ENCODE measurements around the gene TNIP2.
"Not testable (repeated sequence)": the region's sequence is repeated elsewhere in the genome, so short reads cannot be mapped to it uniquely, and the experiment has no call there.

TNIP2 gene

GRCh38 chr4:2743518-2744445 lies 12.4 kb downstream of the TNIP2 start:
- DNase-seq: no peak

GRCh38 chr4:2742823-2743517 lies 13.2 kb downstream of the TNIP2 start:
- DNase-seq: no peak

- DNase-seq: no peak
These were observed 13.9 kb downstream of the TNIP2 start for GRCh38 chr4:2742081-2742822.

GRCh38 chr4:2741626-2742025 lies 14.5 kb downstream of the TNIP2 start:
- DNase-seq: no peak

- DNase-seq: not testable (repeated sequence)
These were observed 17.8 kb downstream of the TNIP2 start for GRCh38 chr4:2738296-2738695.

GRCh38 chr4:2735869-2736268 lies 20.3 kb downstream of the TNIP2 start:
- no peak for DNase-seq

- DNase-seq: no peak
These were observed 21.5 kb downstream of the TNIP2 start for GRCh38 chr4:2734612-2735011.

- no peak for DNase-seq
These were observed 22.1 kb downstream of the TNIP2 start for GRCh38 chr4:2733844-2734574.

- no peak for DNase-seq
These were observed 22.9 kb downstream of the TNIP2 start for GRCh38 chr4:2733001-2733843.

- no peak for DNase-seq
These were observed 23.6 kb downstream of the TNIP2 start for GRCh38 chr4:2732526-2732925.

- DNase-seq: no peak
These were observed 24.2 kb downstream of the TNIP2 start for GRCh38 chr4:2731907-2732317.

GRCh38 chr4:2729533-2729875 lies 26.6 kb downstream of the TNIP2 start:
- no peak for DNase-seq

- no peak for DNase-seq
These were observed 27.2 kb downstream of the TNIP2 start for GRCh38 chr4:2728806-2729532.

GRCh38 chr4:2728221-2728620 lies 27.9 kb downstream of the TNIP2 start:
- no peak for DNase-seq

GRCh38 chr4:2726881-2727280 lies 29.3 kb downstream of the TNIP2 start:
- not testable (repeated sequence) for DNase-seq

- DNase-seq: no peak
These were observed 30.8 kb downstream of the TNIP2 start for GRCh38 chr4:2725380-2725779.

GRCh38 chr4:2723751-2724150 lies 32.4 kb downstream of the TNIP2 start:
- DNase-seq: no peak

GRCh38 chr4:2722033-2722432 lies 34.1 kb downstream of the TNIP2 start:
- DNase-seq: no peak

- no peak for DNase-seq
These were observed 34.5 kb downstream of the TNIP2 start for GRCh38 chr4:2721586-2721985.

- no peak for DNase-seq
These were observed 39.9 kb downstream of the TNIP2 start for GRCh38 chr4:2716236-2716635.

GRCh38 chr4:2715426-2715825 lies 40.7 kb downstream of the TNIP2 start:
- DNase-seq: no peak
